GM12872 (cell line): ENCODE measurements around the gene MZT2B.

Experiments
- TF ChIP-seq, protein P1 (sequence below): IDR thresholded peaks from 3 replicates; pipeline ENCODE4 v1.5.1; 2011; ENCODE audit warnings: low read depth, mild to moderate bottlenecking, low read length, moderate library complexity; ENCODE audit not compliant: insufficient read depth

MZT2B gene

DNA sequence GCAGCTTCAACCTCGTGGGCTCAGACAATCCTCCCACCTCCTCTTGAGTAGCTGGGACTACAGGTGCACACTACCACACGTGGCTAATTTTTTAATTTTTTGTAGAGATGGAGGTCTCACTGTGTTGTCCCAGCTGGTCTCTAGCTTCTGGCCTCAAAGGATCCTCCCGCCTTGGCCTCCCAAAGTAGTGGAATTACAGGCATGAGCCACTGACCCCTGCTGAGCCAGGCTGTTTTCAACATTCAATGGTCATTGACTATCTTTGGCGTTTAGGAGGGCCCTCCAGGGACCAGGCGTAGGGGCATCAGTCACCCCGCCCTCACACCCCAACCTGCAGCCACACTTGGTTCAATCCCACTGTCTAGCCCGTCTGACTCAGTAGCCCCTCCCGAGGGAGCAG lies 5.2 kb downstream of the MZT2B start:
- TF ChIP-seq, protein P1, sequence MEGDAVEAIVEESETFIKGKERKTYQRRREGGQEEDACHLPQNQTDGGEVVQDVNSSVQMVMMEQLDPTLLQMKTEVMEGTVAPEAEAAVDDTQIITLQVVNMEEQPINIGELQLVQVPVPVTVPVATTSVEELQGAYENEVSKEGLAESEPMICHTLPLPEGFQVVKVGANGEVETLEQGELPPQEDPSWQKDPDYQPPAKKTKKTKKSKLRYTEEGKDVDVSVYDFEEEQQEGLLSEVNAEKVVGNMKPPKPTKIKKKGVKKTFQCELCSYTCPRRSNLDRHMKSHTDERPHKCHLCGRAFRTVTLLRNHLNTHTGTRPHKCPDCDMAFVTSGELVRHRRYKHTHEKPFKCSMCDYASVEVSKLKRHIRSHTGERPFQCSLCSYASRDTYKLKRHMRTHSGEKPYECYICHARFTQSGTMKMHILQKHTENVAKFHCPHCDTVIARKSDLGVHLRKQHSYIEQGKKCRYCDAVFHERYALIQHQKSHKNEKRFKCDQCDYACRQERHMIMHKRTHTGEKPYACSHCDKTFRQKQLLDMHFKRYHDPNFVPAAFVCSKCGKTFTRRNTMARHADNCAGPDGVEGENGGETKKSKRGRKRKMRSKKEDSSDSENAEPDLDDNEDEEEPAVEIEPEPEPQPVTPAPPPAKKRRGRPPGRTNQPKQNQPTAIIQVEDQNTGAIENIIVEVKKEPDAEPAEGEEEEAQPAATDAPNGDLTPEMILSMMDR = no peak

- TF ChIP-seq, protein P1 = no peak
These were observed 8.2 kb downstream of the MZT2B start for GRCh38 chr2:130190237-130190636.

DNA sequence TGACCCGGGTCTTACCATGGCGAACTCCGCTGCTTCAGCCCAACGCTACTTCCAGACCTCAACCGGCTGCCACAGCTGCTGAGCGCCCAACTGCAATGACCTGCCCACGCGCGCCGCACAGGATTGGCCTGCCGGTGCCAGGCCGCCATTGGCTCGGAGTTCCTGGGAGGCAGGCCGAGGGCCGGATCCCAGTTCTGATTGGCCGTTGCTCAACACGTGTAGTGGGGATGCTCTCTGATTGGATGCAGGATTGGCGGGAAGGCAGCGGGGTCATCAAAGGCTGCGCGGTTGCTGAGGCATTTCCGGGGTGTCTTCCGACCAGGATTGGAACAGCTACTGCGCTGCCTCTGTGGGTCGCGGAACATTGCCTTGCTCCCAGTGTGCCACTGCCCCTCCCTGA lies 16.3 kb downstream of the MZT2B start, which contains the start of gene TUBA3E:
Gene TUBA3E (minus strand): TSS at position 97 of the 400 bp plus-strand sequence. CDS start 79 bp downstream, at position 18.
- TF ChIP-seq, protein P1 = no peak

DNA sequence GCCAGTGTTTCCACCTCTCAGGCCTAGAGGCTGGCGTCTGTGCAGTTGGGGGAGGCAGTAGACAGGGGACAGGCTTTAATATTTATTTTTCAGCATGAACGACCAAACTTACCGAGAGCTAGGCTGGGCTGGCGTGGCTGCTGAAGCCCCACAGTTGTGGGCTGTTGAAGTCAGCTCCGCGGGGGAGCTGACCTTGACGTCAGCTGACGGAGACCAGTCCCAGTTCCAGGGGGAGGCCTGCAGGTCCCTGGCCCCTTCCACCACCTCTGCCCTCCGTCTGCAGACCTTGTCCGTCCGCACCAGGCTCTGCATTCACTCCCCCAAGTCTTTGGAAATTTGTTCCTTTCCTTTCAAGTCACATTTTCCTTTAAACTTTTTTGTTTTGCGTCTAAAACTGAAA lies 49.6 kb downstream of the MZT2B start:
- TF ChIP-seq, protein P1 = no peak
